ENCODE measurements around the gene TRAF4. TPM values are rescaled to one million over a fixed set of nuclear protein-coding genes. Genes with fewer than 3 reads are reported as not detected.

TRAF4 gene
- total RNA-seq, 1 donor from 2014 or later = 172 TPM

GRCh38 chr17:28763137-28763799 is 19.5 kb downstream of the TRAF4 start:
- H3K27me3 Mint-ChIP-seq (ENCODE audit: low read depth) = no peaks in the 10 kb centered on the region
- TF ChIP-seq CTCF (conservative IDR thresholded peaks at IDR 0.05) = no peak
- H3K9me3 Mint-ChIP-seq = no peaks in the 10 kb centered on the region
- H3K4me3 Mint-ChIP-seq = no peak overlapping the region
- peaks cover 32% of the 10 kb centered on the region for H3K4me1 Mint-ChIP-seq
- peaks cover 7% of the 10 kb centered on the region for H3K36me3 Mint-ChIP-seq (ENCODE audit: low read depth)
- DNase-seq (ENCODE audit: low read depth, low spot score) = no peak
- H3K27ac Mint-ChIP-seq (ENCODE audit: unreplicated experiment) = no peak overlapping the region

- peaks cover 7% of the 10 kb centered on the region for H3K36me3 Mint-ChIP-seq (ENCODE audit: low read depth)
- H3K9me3 Mint-ChIP-seq = no peaks in the 10 kb centered on the region
- TF ChIP-seq CTCF (conservative IDR thresholded peaks at IDR 0.05) = peak; percentile 90
- peaks cover 32% of the 10 kb centered on the region for H3K4me1 Mint-ChIP-seq
- peak; percentile 81 for DNase-seq (ENCODE audit: low read depth, low spot score)
- H3K27ac Mint-ChIP-seq (ENCODE audit: unreplicated experiment) = no peak overlapping the region
- H3K27me3 Mint-ChIP-seq (ENCODE audit: low read depth) = no peaks in the 10 kb centered on the region
- H3K4me3 Mint-ChIP-seq = no peak overlapping the region
These were observed 20.0 kb downstream of the TRAF4 start for GRCh38 chr17:28763804-28764266.

GRCh38 chr17:28765038-28765437 is 21.2 kb downstream of the TRAF4 start:
- H3K27ac Mint-ChIP-seq (ENCODE audit: unreplicated experiment) = no peak overlapping the region
- TF ChIP-seq CTCF (conservative IDR thresholded peaks at IDR 0.05) = no peak
- H3K9me3 Mint-ChIP-seq = no peaks in the 10 kb centered on the region
- DNase-seq (ENCODE audit: low read depth, low spot score) = no peak
- H3K4me1 Mint-ChIP-seq = peaks cover 31% of the 10 kb centered on the region
- H3K4me3 Mint-ChIP-seq = no peak overlapping the region
- no peaks in the 10 kb centered on the region for H3K27me3 Mint-ChIP-seq (ENCODE audit: low read depth)
- peaks cover 3% of the 10 kb centered on the region for H3K36me3 Mint-ChIP-seq (ENCODE audit: low read depth)

GRCh38 chr17:28773736-28774135 is 29.9 kb downstream of the TRAF4 start:
- no peak overlapping the region for H3K4me3 Mint-ChIP-seq
- no peak overlapping the region for H3K27ac Mint-ChIP-seq (ENCODE audit: unreplicated experiment)
- TF ChIP-seq CTCF (conservative IDR thresholded peaks at IDR 0.05) = no peak
- H3K36me3 Mint-ChIP-seq (ENCODE audit: low read depth) = no peaks in the 10 kb centered on the region
- no peak for DNase-seq (ENCODE audit: low read depth, low spot score)
- H3K4me1 Mint-ChIP-seq = peaks cover 7% of the 10 kb centered on the region
- H3K9me3 Mint-ChIP-seq = no peaks in the 10 kb centered on the region
- no peaks in the 10 kb centered on the region for H3K27me3 Mint-ChIP-seq (ENCODE audit: low read depth)

- Mint-ChIP-seq H3K9me3 (no peaks in the 10 kb centered on the region), H3K27me3 (ENCODE audit: low read depth) (no peaks in the 10 kb centered on the region), H3K27ac (ENCODE audit: unreplicated experiment) (no peak overlapping the region), H3K4me3 (no peak overlapping the region), H3K36me3 (ENCODE audit: low read depth) (peaks cover 4% of the 10 kb centered on the region), H3K4me1 (peaks cover 7% of the 10 kb centered on the region)
- DNase-seq (ENCODE audit: low read depth, low spot score) = no peak
- no peak for TF ChIP-seq CTCF (conservative IDR thresholded peaks at IDR 0.05)
These were observed 30.4 kb downstream of the TRAF4 start for GRCh38 chr17:28774206-28774605.
